HG03571 (cell line): ENCODE results near the gene FLYWCH1.
"Not testable (repeated sequence)": the region's sequence is repeated elsewhere in the genome, so short reads cannot be mapped to it uniquely, and the experiment has no call there.

Experiments used
- ATAC-seq: cut with Tn5 transposase; IDR thresholded peaks from one replicate; pipeline ENCODE4 v1.9.1; 2021; ENCODE audit not compliant: unreplicated experiment

Gene FLYWCH1

DNA sequence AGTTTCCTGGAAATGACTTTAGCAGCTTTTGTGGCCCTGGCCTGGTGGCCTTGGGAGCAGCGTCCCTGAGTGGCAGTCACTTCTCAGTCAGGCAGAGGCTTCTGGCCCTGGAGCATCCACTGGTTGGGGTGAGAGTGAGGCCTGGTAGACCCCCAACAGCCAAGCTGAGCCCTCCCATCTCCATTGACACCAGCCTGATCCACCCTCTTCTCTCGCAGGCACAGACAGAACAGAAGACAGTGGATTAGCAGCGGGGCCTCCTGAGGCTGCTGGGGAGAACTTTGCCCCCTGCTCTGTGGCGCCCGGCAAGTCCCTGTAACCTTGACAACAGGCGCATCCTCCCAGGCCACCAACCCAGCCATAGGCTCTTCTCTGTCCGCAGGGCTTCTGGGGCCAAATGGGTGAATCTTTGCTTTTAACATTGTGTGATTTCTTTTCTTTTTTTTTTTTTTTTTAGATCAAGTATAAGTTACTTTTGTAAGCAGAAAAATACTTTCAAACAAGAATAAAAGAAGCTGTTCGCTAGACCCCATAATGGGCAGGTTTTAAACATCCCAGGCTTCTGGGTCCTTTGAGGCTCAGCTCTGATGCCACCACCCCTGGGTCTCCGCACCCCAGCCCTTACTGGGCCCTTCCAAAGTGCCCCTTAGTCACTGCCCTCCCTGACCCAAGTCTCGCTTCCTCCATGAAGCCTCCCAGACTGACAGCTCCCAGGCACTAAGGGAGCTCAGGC lies 12.7 kb upstream of the FLYWCH1 start:
- no peak for ATAC-seq

DNA sequence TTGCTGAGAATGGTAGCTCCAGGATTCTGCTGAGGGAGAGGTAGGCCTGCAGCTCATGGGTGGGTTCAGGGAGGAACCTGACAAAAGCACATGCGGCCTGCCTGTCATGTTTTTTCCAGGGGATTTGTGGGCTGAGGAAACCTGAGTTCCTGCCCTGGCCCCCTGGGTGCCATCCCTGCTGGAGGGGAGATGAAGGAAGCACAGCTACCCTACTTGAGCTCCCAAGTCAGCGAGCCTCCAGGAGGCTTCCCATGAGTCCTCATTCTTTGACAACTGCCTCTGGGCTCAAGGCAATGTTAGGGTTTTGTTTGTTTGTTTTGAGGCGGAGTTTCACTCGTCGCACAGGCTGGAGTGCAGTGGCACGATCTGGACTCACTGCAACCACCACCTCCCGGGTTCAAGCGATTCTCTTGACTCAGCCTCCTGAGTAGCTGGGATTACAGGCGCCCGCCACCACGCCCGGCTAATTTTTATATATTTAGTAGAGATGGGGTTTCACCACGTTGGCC lies 12.1 kb upstream of the FLYWCH1 start:
- no peak for ATAC-seq

DNA sequence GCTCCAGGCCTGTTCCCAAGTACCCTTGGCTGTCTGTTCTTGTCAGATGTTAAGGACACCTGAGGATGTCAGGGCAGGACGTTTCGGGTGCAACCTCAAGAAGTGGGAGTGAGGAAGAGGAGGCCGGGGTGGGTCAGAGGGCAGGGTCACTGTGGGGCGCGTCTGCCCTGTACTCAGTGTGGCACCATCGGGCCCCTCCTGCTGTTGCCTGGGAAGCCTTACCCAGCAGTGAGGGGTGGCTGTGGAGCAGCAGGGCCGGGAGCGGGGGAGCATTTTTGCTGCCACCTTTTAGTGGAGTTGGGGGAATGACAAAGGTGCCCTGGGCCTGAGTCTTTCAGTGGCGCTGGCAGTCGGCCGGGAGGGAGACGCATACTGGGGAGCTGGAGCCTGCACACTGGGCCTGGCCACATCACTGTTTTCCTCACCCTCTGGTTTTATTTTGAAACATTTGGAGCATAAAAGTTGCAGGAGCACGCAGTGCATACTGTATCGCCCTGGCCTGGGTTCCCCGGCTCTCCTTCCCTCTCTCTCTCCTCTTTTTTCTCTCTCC lies 11.1 kb upstream of the FLYWCH1 start:
- no peak for ATAC-seq

DNA sequence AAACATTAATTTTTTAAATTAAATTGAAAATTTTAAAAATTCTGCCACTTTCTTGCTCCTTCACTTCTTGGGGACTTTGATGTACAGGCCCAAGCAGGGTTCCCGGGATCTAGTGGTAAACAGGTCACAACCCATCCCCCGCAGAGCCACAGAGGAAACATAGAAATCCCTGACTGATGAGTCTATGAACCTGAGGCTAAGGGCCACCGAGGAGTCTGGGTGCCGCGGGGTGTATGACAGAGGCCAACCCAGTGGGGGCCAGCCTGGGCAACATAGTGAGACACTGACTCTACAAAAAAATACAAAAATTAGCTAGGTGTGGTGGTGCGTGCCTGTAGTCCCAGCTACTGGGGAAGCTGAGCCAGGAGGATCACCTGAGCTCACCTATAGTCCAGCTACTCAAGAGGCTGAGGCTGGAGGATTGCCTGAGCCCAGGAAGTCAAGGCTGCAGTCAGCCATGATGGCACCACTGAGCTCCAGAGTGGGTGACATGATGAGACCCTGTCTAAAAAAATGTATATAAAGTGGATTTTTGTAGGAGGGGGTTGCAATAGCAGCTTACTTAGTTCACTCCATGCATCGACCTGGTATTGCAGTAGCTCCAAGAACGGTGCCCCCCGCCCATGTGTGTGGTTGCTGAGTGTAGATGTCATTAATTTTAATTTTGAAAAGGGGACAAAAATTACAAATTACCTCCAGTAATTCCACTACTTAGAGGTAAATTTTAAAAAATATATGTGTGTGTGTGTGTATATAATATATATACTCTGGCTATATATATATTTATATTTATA lies 9.2 kb upstream of the FLYWCH1 start:
- no peak for ATAC-seq

DNA sequence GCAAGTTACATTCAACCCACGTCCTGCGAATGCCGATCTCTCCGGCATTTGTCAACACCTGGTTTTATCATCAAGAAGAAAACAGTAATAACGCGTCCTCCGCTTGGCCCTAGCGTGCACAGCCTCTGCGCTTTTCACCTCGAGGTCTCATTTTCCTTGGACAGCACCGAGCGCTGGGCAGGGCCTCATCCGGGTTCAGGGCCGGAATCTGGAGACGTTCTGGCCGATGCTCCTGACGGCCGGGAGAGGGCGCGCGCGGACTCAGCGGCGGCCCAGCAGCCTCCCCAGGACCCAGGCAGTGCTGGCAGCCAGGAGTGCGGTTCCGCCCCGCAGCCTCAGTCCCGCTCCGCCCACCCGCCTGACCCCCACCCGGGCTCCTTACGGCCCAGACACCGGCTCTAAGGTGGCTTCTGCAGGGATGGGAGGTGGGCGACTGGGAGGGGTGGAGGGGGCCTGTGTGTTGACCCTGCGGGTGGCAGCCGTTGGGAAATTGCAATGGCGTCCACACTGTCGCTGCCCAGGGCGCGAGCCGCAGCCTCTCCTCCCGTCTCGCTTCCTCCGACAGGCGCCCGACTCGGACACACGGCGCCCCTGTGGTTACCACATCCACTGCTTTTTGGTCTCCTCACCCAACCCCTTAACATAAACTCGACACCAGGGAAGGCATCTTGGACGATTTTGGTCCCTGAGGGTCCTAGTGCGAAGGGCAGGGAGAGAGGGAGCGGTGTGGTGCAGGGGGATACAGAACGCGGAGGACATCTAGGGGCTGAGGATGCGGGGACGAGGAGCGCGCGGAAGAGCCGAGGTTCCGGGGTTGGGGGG lies 7.4 kb upstream of the FLYWCH1 start:
- peak; percentile 37 for ATAC-seq

DNA sequence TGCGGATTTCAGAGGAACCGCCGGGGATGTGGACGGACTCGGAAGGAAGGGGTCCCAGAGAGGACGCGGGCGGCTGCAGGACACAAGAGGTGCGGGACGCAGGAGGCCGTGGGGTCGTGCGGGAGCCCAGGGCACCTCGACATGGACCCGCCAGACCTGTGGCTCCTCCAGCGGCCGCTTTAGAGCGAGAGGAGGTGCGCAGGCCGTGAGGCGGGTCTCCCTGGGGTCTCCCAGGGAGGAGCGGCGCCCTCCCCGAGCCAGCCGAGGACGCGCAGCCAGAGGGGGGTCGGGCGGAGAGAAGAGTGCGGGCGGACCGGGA lies 6.8 kb upstream of the FLYWCH1 start:
- ATAC-seq: peak; percentile 29

DNA sequence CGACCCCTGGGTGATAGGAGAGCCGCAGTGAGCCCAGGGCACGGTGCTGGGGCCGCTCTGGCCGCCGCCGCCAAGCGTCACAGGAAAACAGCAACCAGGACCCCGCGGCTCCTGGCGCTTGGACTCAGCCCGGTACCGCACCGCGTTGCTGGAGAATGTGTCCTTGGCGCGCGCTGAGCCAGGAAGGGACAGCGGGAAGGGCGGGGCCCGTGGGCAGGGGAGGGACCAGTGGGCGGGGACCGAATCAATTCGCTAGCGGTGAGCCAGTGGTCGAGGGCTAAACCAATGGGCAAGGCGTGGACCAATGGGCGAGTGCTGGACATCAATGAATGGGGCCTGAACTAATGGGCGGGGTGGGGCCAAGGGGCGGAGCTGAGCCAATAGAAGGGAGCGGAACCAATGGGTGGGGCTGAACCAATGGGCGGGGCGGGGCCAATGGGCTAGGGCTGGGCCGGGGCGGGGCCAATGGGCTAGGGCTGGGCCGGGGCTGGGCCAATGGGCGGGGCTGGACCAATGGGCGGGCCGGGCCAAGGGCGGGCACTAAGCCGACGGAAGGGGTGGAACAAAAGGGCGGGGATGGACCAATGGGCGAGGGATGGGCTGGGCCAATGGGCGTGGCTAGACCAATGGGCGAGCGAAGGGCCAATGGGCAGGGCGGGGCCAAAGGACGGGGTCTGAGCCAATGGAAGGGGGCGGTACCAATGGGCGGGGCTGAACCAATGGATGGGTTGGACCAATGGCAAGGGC lies 6.3 kb upstream of the FLYWCH1 start:
- ATAC-seq: peak; percentile 57

DNA sequence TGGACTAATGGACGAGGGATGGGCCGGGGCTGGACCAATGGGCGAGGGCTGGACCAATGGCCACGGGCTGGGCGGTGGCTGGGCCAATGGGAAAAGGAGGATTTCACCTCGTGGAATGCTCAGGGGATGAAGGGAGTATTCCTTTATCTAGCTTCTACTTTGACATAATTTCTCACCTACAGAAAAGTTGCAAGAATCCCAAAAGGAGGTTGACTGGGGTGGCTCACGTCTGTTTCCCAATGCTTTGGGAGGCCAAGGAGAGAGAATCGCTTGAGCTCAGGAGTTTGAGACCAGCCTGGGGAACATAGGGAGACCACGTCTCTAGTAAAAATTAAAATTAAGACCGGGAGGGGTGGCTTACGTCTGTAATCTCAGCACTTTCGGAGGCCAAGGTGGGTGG lies 5.7 kb upstream of the FLYWCH1 start:
- no peak for ATAC-seq

DNA sequence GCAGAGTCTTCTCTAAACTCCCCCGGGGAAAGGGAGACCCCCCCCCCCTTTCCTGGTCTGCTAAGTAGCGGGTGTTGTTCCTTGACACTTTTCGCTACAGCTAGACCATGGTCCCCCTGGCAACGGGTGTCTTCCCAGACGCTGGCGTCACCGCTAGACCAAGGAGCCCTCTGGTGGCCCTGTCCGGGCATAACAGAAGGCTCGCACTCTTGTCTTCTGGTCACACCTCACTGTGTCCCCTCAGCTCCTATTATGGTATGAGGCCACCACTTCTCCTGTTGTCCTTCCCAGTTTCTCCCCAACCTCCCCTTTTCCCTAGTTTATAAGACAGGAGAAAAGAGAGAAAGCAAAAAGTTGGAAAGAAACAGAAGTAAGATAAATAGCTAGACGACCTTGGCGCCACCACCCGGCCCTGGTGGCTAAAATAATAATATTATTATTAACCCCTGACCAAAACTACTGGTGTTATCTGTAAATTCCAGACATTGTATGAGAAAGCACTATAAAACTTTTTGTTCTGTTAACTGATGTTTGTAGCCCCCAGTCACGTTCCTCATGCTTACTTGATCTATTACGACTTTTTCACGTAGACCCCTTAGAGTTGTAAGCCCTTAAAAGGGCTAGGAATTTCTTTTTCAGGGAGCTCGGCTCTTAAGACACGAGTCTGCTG lies 4.5 kb upstream of the FLYWCH1 start:
- ATAC-seq: not testable (repeated sequence)

DNA sequence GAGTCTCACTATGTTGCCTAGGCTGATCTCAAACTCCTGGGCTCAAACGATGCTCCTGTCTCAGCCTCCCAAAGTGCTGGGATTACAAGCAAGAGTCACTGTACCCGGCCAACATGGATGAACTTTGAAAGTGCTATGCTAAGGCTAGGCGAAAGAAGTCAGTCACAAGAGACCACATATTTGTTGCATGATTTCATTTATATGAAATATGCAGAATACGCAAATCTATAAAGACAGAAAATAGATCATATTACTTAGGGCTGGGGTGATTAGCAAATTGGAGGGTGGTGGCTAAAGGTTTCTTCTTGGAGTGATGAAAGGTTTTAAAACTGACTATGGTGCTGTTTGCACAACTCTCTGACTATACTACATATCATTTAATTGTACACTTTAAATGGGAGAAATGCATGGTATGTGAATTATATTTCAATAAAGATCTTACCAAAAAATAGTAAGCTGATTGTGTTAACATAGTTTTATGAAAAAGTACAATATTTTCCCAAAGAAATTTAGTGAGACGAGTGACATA lies 1.2 kb upstream of the FLYWCH1 start:
- no peak for ATAC-seq

DNA sequence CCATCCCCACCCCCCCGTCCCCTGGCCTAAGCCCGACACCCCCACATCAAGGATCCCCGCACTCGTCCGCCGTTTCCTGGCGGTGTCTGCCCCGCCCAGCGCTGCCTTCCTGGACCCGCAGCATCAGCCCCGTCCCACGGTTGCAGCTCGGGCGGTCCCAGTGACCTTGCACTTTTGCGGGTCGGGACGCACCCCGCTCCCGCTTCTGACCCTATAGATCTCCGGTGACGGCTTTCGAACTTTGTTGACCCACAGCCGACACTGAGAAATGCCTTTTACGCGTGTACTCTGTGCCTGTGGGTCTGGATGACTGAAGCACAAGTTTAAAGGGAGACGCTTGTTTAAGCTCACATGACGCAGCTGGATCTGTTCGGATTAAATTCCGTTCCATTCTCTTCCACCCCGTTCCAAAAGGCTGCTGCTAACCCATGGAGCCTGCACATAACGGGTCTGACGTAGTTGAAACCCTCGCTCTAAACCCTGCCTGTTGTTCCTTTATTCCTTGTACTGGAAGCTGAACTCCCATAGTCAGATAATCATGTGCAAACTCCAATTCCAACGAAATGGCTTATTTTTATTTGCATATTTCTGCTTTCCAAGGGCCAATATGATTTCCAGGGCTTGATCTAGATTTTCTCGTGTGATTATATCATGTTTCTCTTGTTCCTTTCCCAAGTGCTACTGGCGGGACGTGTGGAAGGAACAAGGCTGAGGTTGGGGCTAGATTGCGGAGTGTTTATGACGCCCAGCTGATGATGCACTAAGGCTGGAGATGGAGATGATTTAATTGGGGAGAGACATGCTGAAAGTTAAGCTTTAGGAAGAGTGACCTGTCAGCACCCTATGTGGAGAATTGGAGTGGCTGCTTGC lies 834 bp downstream of the FLYWCH1 start:
- ATAC-seq: peak; percentile 7

DNA sequence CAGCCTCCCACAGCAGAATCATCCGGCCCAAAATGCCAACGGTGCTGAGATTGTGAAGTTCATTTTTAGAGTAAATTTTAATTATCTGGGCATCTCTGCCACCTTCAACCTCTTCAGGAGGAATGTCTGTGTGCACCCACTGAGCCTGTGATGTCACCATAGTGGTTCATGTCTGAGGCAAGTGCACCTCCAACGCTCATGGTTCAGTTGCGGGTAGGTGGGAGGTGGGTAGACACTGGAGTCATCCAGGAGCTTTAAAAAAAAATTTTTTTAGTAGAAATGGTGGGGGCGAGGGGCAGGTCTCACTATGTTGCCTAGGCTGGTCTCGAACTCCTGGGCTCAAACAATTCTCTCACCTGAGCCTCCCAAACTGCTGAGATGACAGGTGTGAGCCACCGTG lies 1.9 kb downstream of the FLYWCH1 start:
- ATAC-seq: no peak

DNA sequence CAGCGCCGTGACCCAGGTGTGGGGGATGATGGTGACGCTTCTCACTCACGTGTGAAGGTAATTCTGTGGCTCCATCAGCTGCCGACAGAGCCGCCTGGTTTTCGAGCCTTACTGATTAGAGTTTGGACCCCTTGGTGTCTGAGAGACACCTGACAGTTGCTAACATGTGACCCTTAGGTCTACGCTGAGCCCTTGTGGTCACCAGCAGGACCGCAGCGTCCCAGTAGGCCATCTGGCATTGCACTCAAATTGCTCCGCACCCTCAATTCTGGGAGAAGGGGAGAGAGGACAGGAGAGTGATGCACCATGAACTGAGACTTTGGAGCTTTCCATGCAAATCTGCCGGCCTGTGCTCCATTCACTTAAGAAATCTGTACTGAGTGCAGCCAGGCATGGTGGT lies 2.5 kb downstream of the FLYWCH1 start:
- ATAC-seq: no peak

DNA sequence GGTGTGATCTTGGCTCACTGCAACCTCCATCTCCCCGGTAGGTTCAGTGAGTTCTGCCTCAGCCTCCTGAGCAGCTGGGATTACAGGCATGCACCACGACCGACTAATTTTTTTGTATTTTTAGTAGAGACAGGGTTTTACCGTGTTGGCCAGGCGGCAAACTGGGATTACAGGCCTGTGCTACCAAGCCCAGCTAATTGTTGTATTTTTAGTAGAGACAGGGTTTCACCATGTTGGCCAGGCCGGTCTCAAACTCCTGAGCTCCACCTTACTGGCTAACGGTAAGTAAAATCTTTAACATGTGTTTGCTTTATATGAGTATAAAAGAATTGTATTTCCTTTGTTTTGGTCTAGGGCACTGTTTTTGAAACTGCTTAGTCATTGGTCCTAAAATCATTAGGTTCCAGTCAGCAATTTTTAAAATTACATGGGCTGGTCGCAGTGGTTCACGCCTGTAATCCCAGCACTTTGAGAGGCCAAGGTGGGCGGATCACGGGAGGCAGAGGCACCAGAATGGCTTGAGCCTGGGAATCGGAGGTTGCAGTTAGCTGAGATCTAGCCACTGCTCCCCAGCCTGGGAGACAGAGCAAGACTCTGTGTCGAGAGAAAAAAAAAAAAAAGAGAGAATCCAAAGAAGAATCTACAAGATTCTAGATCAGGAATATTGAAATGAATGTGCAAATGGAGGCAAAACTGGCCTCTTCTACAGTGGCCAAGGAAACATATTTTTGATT lies 3.6 kb downstream of the FLYWCH1 start:
- ATAC-seq: no peak

DNA sequence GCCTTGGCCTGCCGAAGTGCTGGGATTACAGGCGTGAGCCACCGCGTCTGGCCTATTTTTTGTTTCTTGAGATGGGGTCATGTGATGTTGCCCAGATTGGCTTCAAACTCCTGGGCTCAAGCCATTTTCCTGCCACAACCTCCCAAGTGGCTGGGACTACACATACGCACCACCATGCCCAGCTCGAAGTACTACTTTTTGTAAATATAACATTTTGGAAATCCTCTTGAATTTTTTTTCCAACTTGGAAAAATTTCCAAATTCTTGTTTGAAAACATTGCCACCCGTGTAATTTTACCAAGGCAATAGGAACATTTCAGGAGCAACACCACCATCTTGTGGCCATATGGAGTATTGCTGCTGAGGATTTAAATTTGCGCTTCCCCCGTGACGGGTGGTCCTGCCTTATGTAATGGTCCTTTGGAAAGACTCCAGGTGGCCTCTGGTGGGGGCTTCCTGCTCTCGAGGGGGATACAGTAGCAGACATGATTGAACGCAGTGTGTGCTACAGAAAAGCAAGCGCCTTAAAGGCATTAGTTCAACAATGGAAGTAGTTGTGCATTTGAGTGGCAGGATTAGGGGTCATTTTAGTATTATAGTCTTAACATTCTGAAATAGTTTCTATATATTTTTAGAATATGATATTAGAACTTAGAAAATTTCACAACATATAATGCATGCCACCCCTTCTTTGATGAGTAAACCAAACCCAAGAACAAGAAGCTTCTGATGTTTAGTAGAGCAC lies 8.0 kb downstream of the FLYWCH1 start:
- no peak for ATAC-seq

DNA sequence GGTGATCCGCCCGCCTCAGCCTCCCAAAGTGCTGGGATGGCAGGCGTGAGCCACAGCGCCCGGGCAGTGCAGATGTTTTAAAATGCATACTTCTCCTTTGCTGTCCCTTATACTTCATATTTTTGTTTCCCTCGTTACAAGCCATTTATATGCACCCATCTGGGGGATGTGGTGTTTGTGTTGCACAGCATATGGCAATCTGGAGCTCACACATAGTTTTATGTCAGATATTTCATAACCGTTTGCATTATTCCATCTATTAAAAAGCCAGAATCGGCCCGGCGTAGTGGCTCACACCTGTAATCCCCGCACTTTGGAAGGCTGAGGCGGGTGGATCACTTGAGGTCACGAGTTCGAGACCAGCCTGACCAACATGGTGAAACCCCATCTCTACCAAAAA lies 11.8 kb downstream of the FLYWCH1 start:
- ATAC-seq: no peak

DNA sequence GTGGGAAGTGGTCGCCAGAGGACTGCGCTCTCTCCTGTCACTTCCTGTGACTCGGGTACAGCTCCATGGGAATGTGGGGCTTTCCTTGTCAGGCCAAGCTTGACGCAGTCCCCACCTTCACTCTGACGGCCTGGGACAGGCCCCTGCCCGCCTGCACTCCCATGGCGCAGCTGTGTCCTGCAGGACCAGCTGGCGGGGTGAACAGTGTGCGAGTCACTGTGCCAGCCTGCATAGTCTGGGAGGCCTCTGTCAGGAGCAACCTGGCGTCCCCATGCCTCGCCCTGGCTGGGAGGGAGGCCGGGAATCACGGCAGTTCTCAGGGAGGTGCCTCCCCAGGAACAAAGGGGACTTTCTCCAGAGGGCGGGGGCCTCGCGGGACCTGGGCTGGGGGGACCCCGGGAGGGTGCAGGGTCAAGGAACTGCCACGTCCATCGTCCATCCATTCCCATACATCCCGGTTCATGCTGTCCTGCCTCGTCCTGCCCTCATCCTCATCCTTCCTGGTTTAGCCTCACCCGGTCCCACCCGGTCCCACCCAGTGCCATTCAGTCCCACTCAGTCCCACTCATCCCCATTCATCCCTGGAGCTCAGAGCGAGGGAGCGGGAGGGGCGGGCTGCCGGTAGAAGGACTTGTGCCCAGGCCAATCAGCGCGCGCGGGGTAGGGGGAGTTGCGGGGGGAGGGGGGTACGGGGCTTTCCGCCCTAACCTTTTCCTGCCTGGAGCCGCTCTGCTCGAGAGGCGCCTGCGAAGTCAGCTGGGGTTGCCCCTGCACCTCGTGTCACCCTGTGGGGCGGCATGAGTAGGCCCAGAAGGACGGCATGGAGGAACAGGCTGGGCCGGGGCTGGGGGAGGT lies 13.4 kb downstream of the FLYWCH1 start:
- ATAC-seq: no peak
